H7 (cell line): ENCODE results near the gene RNGTT. TPM values are rescaled to one million over a fixed set of nuclear protein-coding genes. Genes with fewer than 3 reads are reported as not detected.
"Not testable (repeated sequence)": the region's sequence is repeated elsewhere in the genome, so short reads cannot be mapped to it uniquely, and the experiment has no call there.

Experiments used
- DNase-seq: peaks from one replicate; pipeline ENCODE4 v3.0.0; 2012
- H3K27me3 ChIP-seq: 2 replicates; pipeline ENCODE4 v1.6.0; 2011; ENCODE audit warnings: mild to moderate bottlenecking, low read length; ENCODE audit not compliant: control insufficient read depth, insufficient read depth
- H3K36me3 ChIP-seq: replicated peaks from 2 replicates; pipeline ENCODE4 v1.5.1; 2011; ENCODE audit warnings: low read length; ENCODE audit not compliant: control insufficient read depth, insufficient read depth
- H3K4me3 ChIP-seq: 2 replicates; pipeline ENCODE4 v1.5.1; 2011; ENCODE audit warnings: low read depth, mild to moderate bottlenecking, control low read depth, low read length, moderate library complexity; ENCODE audit not compliant: insufficient read depth
- total RNA-seq: library from RNA; depleted of rRNA; stranded (reverse); fragments of >200 nt; shearing (Covaris generic); gene quantifications from 2 replicates; pipeline ENCODE4 v1.2.3, GENCODE V29; 2014

RNGTT gene
- total RNA-seq, 1 experiment from 2014 or later = 26.9 TPM

- no peaks in the 10 kb centered on the region for H3K27me3 ChIP-seq
- no peak overlapping the region for H3K4me3 ChIP-seq
- no peak for DNase-seq
These were observed 52.3 kb downstream of the RNGTT start for GRCh38 chr6:88910922-88911778.

GRCh38 chr6:88908598-88909548 lies 54.5 kb downstream of the RNGTT start:
- Histone ChIP-seq H3K4me3 (no peak overlapping the region), H3K27me3 (no peaks in the 10 kb centered on the region), H3K36me3 (no peaks in the 10 kb centered on the region; the same call in 1 of the 2 replicates)
- no peak for DNase-seq

More at GRCh38 chr6:88910922-88911778, 52.3 kb downstream of the RNGTT start:
- no peaks in the 10 kb centered on the region for H3K36me3 ChIP-seq

GRCh38 chr6:88907148-88907547 lies 56.3 kb downstream of the RNGTT start:
- H3K4me3 ChIP-seq, H3K36me3 ChIP-seq, H3K27me3 ChIP-seq, DNase-seq: not testable (repeated sequence)

GRCh38 chr6:88899569-88900316 lies 63.7 kb downstream of the RNGTT start:
- Histone ChIP-seq H3K27me3 (no peaks in the 10 kb centered on the region), H3K36me3 (no peaks in the 10 kb centered on the region), H3K4me3 (no peak overlapping the region)
- DNase-seq = peak; percentile 23

GRCh38 chr6:88895911-88896310 lies 67.5 kb downstream of the RNGTT start:
- no peaks in the 10 kb centered on the region for H3K36me3 ChIP-seq
- H3K4me3 ChIP-seq = no peak overlapping the region
- DNase-seq = peak; percentile 7
- H3K27me3 ChIP-seq = no peaks in the 10 kb centered on the region

- no peak overlapping the region for H3K4me3 ChIP-seq
- DNase-seq = no peak
- H3K36me3 ChIP-seq = peaks cover 2% of the 10 kb centered on the region; the same call in 1 of the 2 replicates
- no peaks in the 10 kb centered on the region for H3K27me3 ChIP-seq
These were observed 72.3 kb downstream of the RNGTT start for GRCh38 chr6:88890860-88891845.

GRCh38 chr6:88890394-88890793 lies 73.0 kb downstream of the RNGTT start:
- H3K4me3 ChIP-seq = no peak overlapping the region
- DNase-seq = no peak
- peaks cover 2% of the 10 kb centered on the region; the same call in 1 of the 2 replicates for H3K36me3 ChIP-seq
- H3K27me3 ChIP-seq = no peaks in the 10 kb centered on the region

GRCh38 chr6:88884361-88884760 lies 79.1 kb downstream of the RNGTT start:
- H3K36me3 ChIP-seq = peaks cover 2% of the 10 kb centered on the region; the same call in 1 of the 2 replicates
- H3K27me3 ChIP-seq = no peaks in the 10 kb centered on the region
- no peak overlapping the region for H3K4me3 ChIP-seq
- DNase-seq = no peak

GRCh38 chr6:88882536-88882935 lies 80.9 kb downstream of the RNGTT start:
- peak; percentile 17 for DNase-seq
- no peak overlapping the region for H3K4me3 ChIP-seq
- no peaks in the 10 kb centered on the region for H3K36me3 ChIP-seq
- H3K27me3 ChIP-seq = no peaks in the 10 kb centered on the region

- no peak for DNase-seq
- no peak overlapping the region for H3K4me3 ChIP-seq
- H3K27me3 ChIP-seq = no peaks in the 10 kb centered on the region
- no peaks in the 10 kb centered on the region for H3K36me3 ChIP-seq
These were observed 82.0 kb downstream of the RNGTT start for GRCh38 chr6:88881451-88881850.

- H3K4me3 ChIP-seq = no peak overlapping the region
- H3K36me3 ChIP-seq = no peaks in the 10 kb centered on the region
- DNase-seq = no peak
- no peaks in the 10 kb centered on the region for H3K27me3 ChIP-seq
These were observed 83.4 kb downstream of the RNGTT start for GRCh38 chr6:88880021-88880420.

- DNase-seq = no peak
- H3K4me3 ChIP-seq = no peak overlapping the region
- H3K36me3 ChIP-seq = no peaks in the 10 kb centered on the region
- no peaks in the 10 kb centered on the region for H3K27me3 ChIP-seq
These were observed 85.5 kb downstream of the RNGTT start for GRCh38 chr6:88877893-88878292.

GRCh38 chr6:88872962-88873361 lies 90.5 kb downstream of the RNGTT start:
- Histone ChIP-seq H3K27me3 (no peaks in the 10 kb centered on the region), H3K4me3 (no peak overlapping the region), H3K36me3 (no peaks in the 10 kb centered on the region)
- DNase-seq = no peak
